ENCODE results near the gene NACC2. TPM values are rescaled to one million over a fixed set of nuclear protein-coding genes. Genes with fewer than 3 reads are reported as not detected.

NACC2 gene
- total and polyA plus RNA-seq, 8 donors: 4.1 to 69.2 (median 10.0) TPM

GRCh38 chr9:136092353-136092650 lies 2.8 kb downstream of the NACC2 start:
- no peak for DNase-seq
- 72 to 90% (median 80%) methylated on average over 6 to 10 of the region's 10 CpGs for WGBS, 5 donors
- no peaks in the 10 kb centered on the region for H3K27me3 ChIP-seq
- intact Hi-C loops (cut with DNase I; ENCODE audit: low total_unique reads): no loop called here
- H3K27ac ChIP-seq: peak overlapping the region in 4 of 5 donors; percentile 59 to 96 (median 94)
- peaks cover 71 to 86% (median 78%) of the 10 kb centered on the region in 4 donors for H3K4me1 ChIP-seq
- H3K36me3 ChIP-seq: peaks cover 0 to 7% (median 2%) of the 10 kb centered on the region in 4 donors
- TF ChIP-seq EP300 (IDR thresholded peaks at IDR 0.05): no peak
- no peak for TF ChIP-seq POLR2AphosphoS5 (IDR thresholded peaks at IDR 0.05)
- TF ChIP-seq CTCF (IDR thresholded peaks at IDR 0.05): no peak
- TF ChIP-seq POLR2A (IDR thresholded peaks at IDR 0.05): no peak
- no peaks in the 10 kb centered on the region for H3K9me3 ChIP-seq
- peak overlapping the region in 2 of 4 donors; percentile 84 to 91 for H3K4me3 ChIP-seq

GRCh38 chr9:136091582-136092352 lies 3.3 kb downstream of the NACC2 start:
- DNase-seq: no peak
- TF ChIP-seq POLR2A (IDR thresholded peaks at IDR 0.05) (no peak), CTCF (IDR thresholded peaks at IDR 0.05) (no peak), EP300 (IDR thresholded peaks at IDR 0.05) (no peak), POLR2AphosphoS5 (IDR thresholded peaks at IDR 0.05) (no peak)
- WGBS, 5 donors: 71 to 84% (median 82%) methylated on average over 20 of the region's 20 CpGs
- Histone ChIP-seq H3K27me3 (no peaks in the 10 kb centered on the region), H3K36me3 (peaks cover 0 to 7% (median 2%) of the 10 kb centered on the region in 4 donors), H3K4me3 (peak overlapping the region in 2 of 4 donors; percentile 3 to 15), H3K27ac (peak overlapping the region in 4 of 5 donors; percentile 59 to 96 (median 94)), H3K4me1 (peaks cover 75 to 88% (median 83%) of the 10 kb centered on the region in 4 donors), H3K9me3 (no peaks in the 10 kb centered on the region)
- intact Hi-C loops (cut with DNase I; ENCODE audit: low total_unique reads): no loop called here

- H3K27ac ChIP-seq: peak overlapping the region in 4 of 5 donors; percentile 59 to 96 (median 94)
- intact Hi-C loops (cut with DNase I; ENCODE audit: low total_unique reads): no loop called here
- peaks cover 0 to 7% (median 2%) of the 10 kb centered on the region in 4 donors for H3K36me3 ChIP-seq
- H3K4me1 ChIP-seq: peaks cover 80 to 88% (median 83%) of the 10 kb centered on the region in 4 donors
- H3K9me3 ChIP-seq: no peaks in the 10 kb centered on the region
- DNase-seq: peak in 1 of 2 donors; percentile 62
- peak overlapping the region in 2 of 4 donors; percentile 3 to 15 for H3K4me3 ChIP-seq
- TF ChIP-seq POLR2A (IDR thresholded peaks at IDR 0.05) (no peak), EP300 (IDR thresholded peaks at IDR 0.05) (no peak), CTCF (IDR thresholded peaks at IDR 0.05) (no peak), POLR2AphosphoS5 (IDR thresholded peaks at IDR 0.05) (no peak)
- WGBS, 5 donors: 42 to 68% (median 54%) methylated on average over 10 to 22 of the region's 22 CpGs
- no peaks in the 10 kb centered on the region for H3K27me3 ChIP-seq
Observed at GRCh38 chr9:136090768-136091581, 4.1 kb downstream of the NACC2 start.

- Histone ChIP-seq H3K4me3 (peak overlapping the region in 1 of 4 donors; percentile 15), H3K27ac (peak overlapping the region in 4 of 5 donors; percentile 59 to 96 (median 94)), H3K36me3 (peaks cover 0 to 7% (median 2%) of the 10 kb centered on the region in 4 donors), H3K4me1 (peaks cover 83 to 92% (median 86%) of the 10 kb centered on the region in 4 donors), H3K27me3 (no peaks in the 10 kb centered on the region), H3K9me3 (no peaks in the 10 kb centered on the region)
- WGBS, 5 donors: 61 to 79% (median 72%) methylated on average over 9 of the region's 9 CpGs
- DNase-seq: peak in 1 of 2 donors; percentile 6
- TF ChIP-seq POLR2A (IDR thresholded peaks at IDR 0.05) (no peak), POLR2AphosphoS5 (IDR thresholded peaks at IDR 0.05) (no peak), CTCF (IDR thresholded peaks at IDR 0.05) (no peak), EP300 (IDR thresholded peaks at IDR 0.05) (no peak)
- intact Hi-C loops (cut with DNase I; ENCODE audit: low total_unique reads): no loop called here
Observed at GRCh38 chr9:136090056-136090735, 4.9 kb downstream of the NACC2 start.
